Esophagus squamous epithelium (tissue), 4 donors: Measurements from ENCODE around the gene ZNF451.
A peak's percentile ranks its signal among the peaks of the same experiment; 100 is the strongest.
"Not testable (repeated sequence)": the region's sequence is repeated elsewhere in the genome, so short reads cannot be mapped to it uniquely, and the experiment has no call there.

Experiments
- CTCF ChIP-seq, 6 experiments: fragments of 450-650 bp in 4 of 6; fragments of 200-600 bp in 2 of 6; sonication (generic) in 2 of 6; IDR thresholded peaks; one replicate each; pipeline ENCODE4 v1.5.1; 2016 to 2019; ENCODE audit warnings: antibody characterized with exemption in 6 of 6, mild to moderate bottlenecking in 4 of 6, moderate library complexity in 4 of 6
- POLR2A ChIP-seq, 4 donors: fragments of 450-650 bp; IDR thresholded peaks; one replicate each; pipeline ENCODE4 v1.6.1; 2017; ENCODE audit warnings: antibody characterized with exemption in 4 of 4, mild to moderate bottlenecking in 4 of 4, moderate library complexity in 3 of 4

GRCh38 chr6:57046332-57047256, 43.4 kb upstream of the ZNF451 start, which contains the start of gene KIAA1586:
- peak in 2 of 4 donors; percentile 70 to 72 for TF ChIP-seq POLR2A (IDR thresholded peaks at IDR 0.05)
- not testable (repeated sequence) for TF ChIP-seq CTCF (IDR thresholded peaks at IDR 0.05)
